ENCODE data around the gene RIC1.
"Not testable (repeated sequence)": the region's sequence is repeated elsewhere in the genome, so short reads cannot be mapped to it uniquely, and the experiment has no call there.

The RIC1 gene

DNA sequence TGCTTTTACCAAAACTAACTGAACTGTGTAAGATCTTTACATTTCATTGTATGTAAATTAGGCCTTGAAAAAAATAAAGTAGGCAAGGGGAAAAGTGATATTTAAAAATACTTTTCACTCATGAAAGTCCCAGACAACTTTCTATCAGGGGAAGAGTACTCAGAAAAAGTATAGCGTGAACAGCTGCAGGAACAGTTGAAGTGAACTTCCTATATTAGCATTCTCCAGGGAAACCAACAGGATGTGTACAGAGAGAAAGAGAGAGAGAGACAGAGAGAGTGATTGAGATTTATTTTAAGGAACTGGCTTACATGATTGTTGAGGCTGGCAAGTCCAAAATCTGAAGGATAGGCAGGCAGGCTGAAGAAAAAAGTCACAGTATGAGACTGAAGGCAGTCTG lies 162.0 kb downstream of the RIC1 start:
- Histone ChIP-seq H3K27ac (ENCODE audit: insufficient read depth in 1 of 2, low read depth in 1 of 2, low read length in 2 of 2, poor library complexity in 1 of 2, severe bottlenecking in 2 of 2) (no peak overlapping the region), H3K36me3 (ENCODE audit: control insufficient read depth in 4 of 4, insufficient read depth in 4 of 4, low read length in 3 of 4) (peaks cover 29 to 65% (median 37%) of the 10 kb centered on the region in 4 experiments), H3K4me1 (ENCODE audit: control extremely low read depth in 1 of 4, control insufficient read depth in 4 of 4, insufficient read depth in 4 of 4, low read length in 3 of 4) (peaks cover 0 to 12% (median 4%) of the 10 kb centered on the region in 4 experiments), H3K9me3 (ENCODE audit: control extremely low read depth in 1 of 5, control insufficient read depth in 4 of 5, insufficient read depth in 2 of 5, low read depth in 1 of 5, low read length in 4 of 5) (peaks cover 0 to 3% (median 1%) of the 10 kb centered on the region in 5 experiments), H3K27me3 (replicated peaks in 2 of 5; ENCODE audit: control insufficient read depth in 4 of 5, insufficient read depth in 5 of 5, low read length in 4 of 5) (no peaks in the 10 kb centered on the region), H3K4me3 (ENCODE audit: control insufficient read depth in 1 of 7, extremely low read depth in 1 of 7, insufficient read depth in 4 of 7, low read depth in 2 of 7, low read length in 6 of 7) (no peak overlapping the region)
- DNase-seq: no peak
- ChIA-PET POLR2A (no interaction called here), CTCF (no interaction called here)
- WGBS (ENCODE audit: insufficient coverage): 0% methylated on average over 1 of the region's 1 CpG

DNA sequence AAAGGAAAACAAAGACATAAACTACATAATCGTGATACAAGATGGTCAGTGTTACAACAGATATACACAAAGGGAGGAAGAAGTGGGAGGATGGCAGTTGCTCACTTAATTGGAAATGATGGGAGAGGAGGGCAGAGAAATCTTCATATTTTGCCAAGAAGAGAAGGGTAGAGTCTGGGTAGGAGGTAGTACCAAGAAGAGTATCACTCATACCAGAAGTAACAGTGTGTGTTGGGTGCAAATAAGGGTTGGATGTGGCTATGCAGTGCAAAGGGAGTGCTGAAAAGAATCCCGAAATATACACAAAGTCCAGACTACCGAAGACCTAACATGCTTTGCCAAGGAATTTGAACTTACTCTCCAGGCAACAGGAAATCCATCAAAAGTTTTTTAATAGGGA lies 163.0 kb downstream of the RIC1 start:
- Histone ChIP-seq H3K27me3 (replicated peaks in 2 of 5; ENCODE audit: control insufficient read depth in 4 of 5, insufficient read depth in 5 of 5, low read length in 4 of 5) (no peaks in the 10 kb centered on the region), H3K36me3 (ENCODE audit: control insufficient read depth in 4 of 4, insufficient read depth in 4 of 4, low read length in 3 of 4) (peaks cover 24 to 64% (median 34%) of the 10 kb centered on the region in 4 experiments)
- CTCF ChIA-PET: no interaction called here

DNA sequence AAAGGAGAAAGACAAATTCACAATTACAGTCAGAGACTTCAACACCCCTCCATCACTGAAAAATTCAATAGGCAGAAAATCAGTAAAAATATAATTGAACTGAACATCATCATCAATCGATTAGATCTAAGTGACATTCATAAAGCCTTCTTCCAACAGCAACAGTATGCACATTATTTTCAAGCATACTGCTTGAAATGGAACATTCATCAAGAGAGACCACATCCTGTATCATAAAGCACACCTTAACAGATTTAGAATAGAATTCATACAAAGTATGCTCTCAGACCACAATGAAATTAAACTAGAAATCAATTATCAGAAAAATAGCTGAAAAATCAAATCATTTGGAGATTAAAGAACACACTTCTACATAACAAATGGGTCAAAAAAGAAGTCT lies 164.9 kb downstream of the RIC1 start:
- DNase-seq: no peak
- Histone ChIP-seq H3K4me1 (ENCODE audit: control extremely low read depth in 1 of 4, control insufficient read depth in 4 of 4, insufficient read depth in 4 of 4, low read length in 3 of 4) (peaks cover 0 to 10% (median 2%) of the 10 kb centered on the region in 4 experiments), H3K4me3 (ENCODE audit: control insufficient read depth in 1 of 7, extremely low read depth in 1 of 7, insufficient read depth in 4 of 7, low read depth in 2 of 7, low read length in 6 of 7) (no peak overlapping the region), H3K9me3 (ENCODE audit: control extremely low read depth in 1 of 5, control insufficient read depth in 4 of 5, insufficient read depth in 2 of 5, low read depth in 1 of 5, low read length in 4 of 5) (peaks cover 0 to 3% (median 1%) of the 10 kb centered on the region in 5 experiments), H3K27ac (ENCODE audit: insufficient read depth in 1 of 2, low read depth in 1 of 2, low read length in 2 of 2, poor library complexity in 1 of 2, severe bottlenecking in 2 of 2) (no peak overlapping the region), H3K36me3 (ENCODE audit: control insufficient read depth in 4 of 4, insufficient read depth in 4 of 4, low read length in 3 of 4) (peaks cover 22 to 63% (median 28%) of the 10 kb centered on the region in 4 experiments), H3K27me3 (replicated peaks in 2 of 5; ENCODE audit: control insufficient read depth in 4 of 5, insufficient read depth in 5 of 5, low read length in 4 of 5) (no peaks in the 10 kb centered on the region)
- WGBS (ENCODE audit: insufficient coverage): 100% methylated on average over 1 of the region's 1 CpG
- ChIA-PET POLR2A (no interaction called here), CTCF (interaction anchor here (0.9 to 2.2 kb wide), 7 partner anchors 9 to 106 kb away, joined by 3 to 7 read pairs (median 4); partner anchors contain the start of gene ERMP1)

More for the DNA sequence above, 163.0 kb downstream of the RIC1 start:
- no peak for DNase-seq
- Histone ChIP-seq H3K9me3 (ENCODE audit: control extremely low read depth in 1 of 5, control insufficient read depth in 4 of 5, insufficient read depth in 2 of 5, low read depth in 1 of 5, low read length in 4 of 5) (peaks cover 0 to 3% (median 1%) of the 10 kb centered on the region in 5 experiments), H3K4me1 (ENCODE audit: control extremely low read depth in 1 of 4, control insufficient read depth in 4 of 4, insufficient read depth in 4 of 4, low read length in 3 of 4) (peaks cover 0 to 10% (median 2%) of the 10 kb centered on the region in 4 experiments), H3K27ac (ENCODE audit: insufficient read depth in 1 of 2, low read depth in 1 of 2, low read length in 2 of 2, poor library complexity in 1 of 2, severe bottlenecking in 2 of 2) (no peak overlapping the region), H3K4me3 (ENCODE audit: control insufficient read depth in 1 of 7, extremely low read depth in 1 of 7, insufficient read depth in 4 of 7, low read depth in 2 of 7, low read length in 6 of 7) (no peak overlapping the region)
- no CpG with 5 or more reads among the region's 3 CpGs for WGBS (ENCODE audit: insufficient coverage)
- POLR2A ChIA-PET: no interaction called here

DNA sequence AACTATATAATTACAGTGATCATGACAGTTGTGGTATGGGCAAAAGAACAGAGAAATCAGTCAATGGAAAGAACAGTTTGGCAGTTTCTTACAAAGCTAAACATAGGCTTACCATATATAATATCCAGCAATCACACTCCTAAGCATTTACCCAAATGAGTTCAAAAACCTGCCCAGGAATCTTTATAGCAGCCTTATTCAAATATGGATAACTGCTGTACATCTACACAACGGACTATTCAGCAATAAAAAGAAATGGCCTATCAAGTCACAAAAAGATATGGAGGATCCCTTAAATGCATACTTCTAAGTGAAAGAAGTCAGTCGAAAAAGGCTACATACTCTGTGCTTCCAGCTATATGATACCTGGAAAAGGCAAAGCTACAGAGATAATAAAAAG lies 167.4 kb downstream of the RIC1 start:
- Histone ChIP-seq H3K4me1 (ENCODE audit: control extremely low read depth in 1 of 4, control insufficient read depth in 4 of 4, insufficient read depth in 4 of 4, low read length in 3 of 4) (peaks cover 3 to 14% (median 4%) of the 10 kb centered on the region in 4 experiments), H3K9me3 (ENCODE audit: control extremely low read depth in 1 of 5, control insufficient read depth in 4 of 5, insufficient read depth in 2 of 5, low read depth in 1 of 5, low read length in 4 of 5) (peaks cover 0 to 3% (median 0%) of the 10 kb centered on the region in 5 experiments), H3K36me3 (ENCODE audit: control insufficient read depth in 4 of 4, insufficient read depth in 4 of 4, low read length in 3 of 4) (peaks cover 21 to 57% (median 24%) of the 10 kb centered on the region in 4 experiments), H3K27me3 (replicated peaks in 2 of 5; ENCODE audit: control insufficient read depth in 4 of 5, insufficient read depth in 5 of 5, low read length in 4 of 5) (no peaks in the 10 kb centered on the region), H3K4me3 (ENCODE audit: control insufficient read depth in 1 of 7, extremely low read depth in 1 of 7, insufficient read depth in 4 of 7, low read depth in 2 of 7, low read length in 6 of 7) (no peak overlapping the region), H3K27ac (ENCODE audit: insufficient read depth in 1 of 2, low read depth in 1 of 2, low read length in 2 of 2, poor library complexity in 1 of 2, severe bottlenecking in 2 of 2) (no peak overlapping the region)
- ChIA-PET CTCF (interaction anchor here (1.1 to 2.5 kb wide), 5 partner anchors 12 to 103 kb away, joined by 3 to 15 read pairs (median 3); partner anchors contain the start of gene ERMP1), POLR2A (no interaction called here)
- DNase-seq: no peak
- WGBS (ENCODE audit: insufficient coverage): 100% methylated on average over 1 of the region's 2 CpGs

DNA sequence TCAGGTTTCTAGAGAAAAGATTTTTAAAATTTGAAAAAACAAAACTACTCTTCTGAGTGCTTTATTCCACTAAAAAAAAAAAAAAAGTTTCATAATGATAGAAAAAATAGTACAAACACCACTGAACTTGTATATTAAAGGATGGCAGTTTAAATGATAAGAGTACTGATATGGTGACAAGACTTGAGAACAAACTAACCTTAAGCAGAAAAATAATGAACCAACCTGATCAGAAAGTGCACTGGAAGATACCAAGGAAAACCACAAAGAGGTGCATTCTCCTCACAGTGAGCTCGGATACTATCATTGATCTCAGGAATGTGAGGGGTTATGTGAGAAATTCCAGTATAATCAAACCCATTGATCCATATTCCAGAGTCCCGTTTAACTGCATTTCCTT lies 169.7 kb downstream of the RIC1 start:
- DNase-seq: no peak
- ChIA-PET POLR2A (no interaction called here), CTCF (interaction anchor here (0.6 to 2.5 kb wide), 21 partner anchors 10 to 256 kb away, joined by 3 to 15 read pairs (median 3); no protein-coding TSS in a partner anchor)
- H3K4me1 ChIP-seq (ENCODE audit: control extremely low read depth in 1 of 4, control insufficient read depth in 4 of 4, insufficient read depth in 4 of 4, low read length in 3 of 4): peaks cover 3 to 15% (median 4%) of the 10 kb centered on the region in 4 experiments
- no peak overlapping the region for H3K4me3 ChIP-seq (ENCODE audit: control insufficient read depth in 1 of 7, extremely low read depth in 1 of 7, insufficient read depth in 4 of 7, low read depth in 2 of 7, low read length in 6 of 7)
- no peak overlapping the region for H3K27ac ChIP-seq (ENCODE audit: insufficient read depth in 1 of 2, low read depth in 1 of 2, low read length in 2 of 2, poor library complexity in 1 of 2, severe bottlenecking in 2 of 2)
- peaks cover 13 to 50% (median 22%) of the 10 kb centered on the region in 4 experiments for H3K36me3 ChIP-seq (ENCODE audit: control insufficient read depth in 4 of 4, insufficient read depth in 4 of 4, low read length in 3 of 4)
- WGBS (ENCODE audit: insufficient coverage): 100% methylated on average over 1 of the region's 2 CpGs
- H3K27me3 ChIP-seq (replicated peaks in 2 of 5; ENCODE audit: control insufficient read depth in 4 of 5, insufficient read depth in 5 of 5, low read length in 4 of 5): no peaks in the 10 kb centered on the region
- no peaks in the 10 kb centered on the region for H3K9me3 ChIP-seq (ENCODE audit: control extremely low read depth in 1 of 5, control insufficient read depth in 4 of 5, insufficient read depth in 2 of 5, low read depth in 1 of 5, low read length in 4 of 5)

DNA sequence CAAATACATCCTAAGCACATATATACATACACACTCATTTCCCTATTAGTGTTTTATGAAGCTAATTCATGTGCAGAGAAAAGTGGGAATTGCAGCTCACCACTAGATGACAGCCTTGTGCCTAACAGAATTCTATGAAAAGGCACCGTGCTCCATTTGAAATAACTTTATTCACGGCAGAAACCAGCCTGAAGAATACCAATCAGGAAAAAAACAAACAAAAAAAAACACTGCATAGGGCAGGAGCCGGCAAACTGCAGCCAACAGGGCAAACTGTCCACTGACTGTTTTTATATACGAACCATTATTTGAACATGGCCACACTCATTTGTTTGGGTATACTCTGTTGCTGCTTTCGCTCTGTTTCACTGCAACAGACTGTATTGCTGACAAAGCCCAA lies 170.4 kb downstream of the RIC1 start:
- POLR2A ChIA-PET: no interaction called here
- CTCF ChIA-PET: interaction anchor here (0.6 to 1.5 kb wide), 21 partner anchors 9 to 255 kb away, joined by 3 to 10 read pairs (median 3); no protein-coding TSS in a partner anchor
- Histone ChIP-seq H3K27ac (ENCODE audit: insufficient read depth in 1 of 2, low read depth in 1 of 2, low read length in 2 of 2, poor library complexity in 1 of 2, severe bottlenecking in 2 of 2) (peak overlapping the region in 1 of 2 experiments; percentile 7), H3K4me1 (ENCODE audit: control extremely low read depth in 1 of 4, control insufficient read depth in 4 of 4, insufficient read depth in 4 of 4, low read length in 3 of 4) (peaks cover 3 to 13% (median 4%) of the 10 kb centered on the region in 4 experiments), H3K27me3 (replicated peaks in 2 of 5; ENCODE audit: control insufficient read depth in 4 of 5, insufficient read depth in 5 of 5, low read length in 4 of 5) (no peaks in the 10 kb centered on the region), H3K36me3 (ENCODE audit: control insufficient read depth in 4 of 4, insufficient read depth in 4 of 4, low read length in 3 of 4) (peaks cover 13 to 57% (median 25%) of the 10 kb centered on the region in 4 experiments), H3K9me3 (ENCODE audit: control extremely low read depth in 1 of 5, control insufficient read depth in 4 of 5, insufficient read depth in 2 of 5, low read depth in 1 of 5, low read length in 4 of 5) (no peaks in the 10 kb centered on the region), H3K4me3 (ENCODE audit: control insufficient read depth in 1 of 7, extremely low read depth in 1 of 7, insufficient read depth in 4 of 7, low read depth in 2 of 7, low read length in 6 of 7) (peak overlapping the region in 2 of 7 experiments; percentile 11 to 25)
- 31% methylated on average over 5 of the region's 5 CpGs for WGBS (ENCODE audit: insufficient coverage)
- DNase-seq: peak; percentile 73 to 79 (median 77)

DNA sequence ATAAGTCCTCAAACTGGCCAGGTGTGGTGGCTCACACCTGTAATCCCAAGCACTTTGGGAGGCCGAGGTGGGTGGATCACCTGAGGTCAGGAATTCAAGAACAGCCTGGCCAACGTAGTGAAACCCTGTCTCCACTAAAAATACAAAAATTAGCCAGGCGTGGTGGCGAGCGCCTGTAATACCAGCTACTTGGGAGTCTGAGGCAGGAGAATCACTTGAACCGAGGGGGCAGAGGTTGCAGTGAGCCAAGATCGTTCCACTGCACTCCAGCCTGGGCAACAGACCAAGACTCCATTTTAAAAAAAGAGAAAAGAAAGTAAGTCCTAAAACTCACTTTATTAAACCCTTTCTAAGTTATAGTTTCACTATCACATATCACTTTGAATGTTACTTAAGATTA lies 171.5 kb downstream of the RIC1 start:
- peaks cover 3 to 13% (median 4%) of the 10 kb centered on the region in 4 experiments for H3K4me1 ChIP-seq (ENCODE audit: control extremely low read depth in 1 of 4, control insufficient read depth in 4 of 4, insufficient read depth in 4 of 4, low read length in 3 of 4)
- H3K27me3 ChIP-seq (replicated peaks in 2 of 5; ENCODE audit: control insufficient read depth in 4 of 5, insufficient read depth in 5 of 5, low read length in 4 of 5); POLR2A ChIA-PET; H3K9me3 ChIP-seq (ENCODE audit: control extremely low read depth in 1 of 5, control insufficient read depth in 4 of 5, insufficient read depth in 2 of 5, low read depth in 1 of 5, low read length in 4 of 5); DNase-seq; H3K4me3 ChIP-seq (ENCODE audit: control insufficient read depth in 1 of 7, extremely low read depth in 1 of 7, insufficient read depth in 4 of 7, low read depth in 2 of 7, low read length in 6 of 7): not testable (repeated sequence)
- H3K27ac ChIP-seq (ENCODE audit: insufficient read depth in 1 of 2, low read depth in 1 of 2, low read length in 2 of 2, poor library complexity in 1 of 2, severe bottlenecking in 2 of 2): peak overlapping the region in 1 of 2 experiments; percentile 7
- CTCF ChIA-PET: interaction anchor here (0.7 to 5.0 kb wide), 5 partner anchors 36 to 251 kb away, joined by 3 to 22 read pairs (median 3); no protein-coding TSS in a partner anchor
- WGBS (ENCODE audit: insufficient coverage): 100% methylated on average over 5 of the region's 7 CpGs
- peaks cover 15 to 61% (median 32%) of the 10 kb centered on the region in 4 experiments for H3K36me3 ChIP-seq (ENCODE audit: control insufficient read depth in 4 of 4, insufficient read depth in 4 of 4, low read length in 3 of 4)
